Right atrium auricular region (tissue), 2 donors: ENCODE measurements around the gene PYGO2. TPM values are rescaled to one million over a fixed set of nuclear protein-coding genes. Genes with fewer than 3 reads are reported as not detected.

Experiments used
- DNase-seq: peaks from one replicate; pipeline ENCODE4 v3.0.0-alpha.2; 2019; ENCODE audit warnings: low spot score
- H3K27ac ChIP-seq, 2 donors: fragments of 200-600 bp; sonication (generic); 1 replicate in 1 of 2; 2 replicates in 1 of 2; pipeline ENCODE4 v1.5.1; 2016 to 2019
- H3K27me3 ChIP-seq, 2 donors: fragments of 200-600 bp; sonication (generic); one replicate each; pipeline versions ENCODE4 v1.5.1 to v1.6.0; 2017 to 2019
- H3K36me3 ChIP-seq: fragments of 200-600 bp; sonication (generic); one replicate; pipeline ENCODE4 v1.5.1; 2016
- H3K4me1 ChIP-seq, 2 donors: fragments of 200-600 bp; sonication (generic); one replicate each; pipeline versions ENCODE4 v1.5.1 to v1.6.0; 2017 to 2019
- H3K4me3 ChIP-seq, 2 donors: fragments of 200-600 bp; sonication (generic); 1 replicate in 1 of 2; 2 replicates in 1 of 2; pipeline ENCODE4 v1.5.1; 2017 to 2019; ENCODE audit warnings: mild to moderate bottlenecking in 1 of 2, moderate library complexity in 1 of 2
- H3K9me3 ChIP-seq, 2 donors: fragments of 200-600 bp; sonication (generic); one replicate each; pipeline ENCODE4 v1.5.1; 2019
- CTCF ChIP-seq, 2 donors: fragments of 200-600 bp; sonication (generic); IDR thresholded peaks; one replicate each; pipeline ENCODE4 v1.5.1; 2019; ENCODE audit warnings: antibody characterized with exemption in 2 of 2
- total RNA-seq, 2 donors: library from RNA; depleted of rRNA; stranded (reverse); fragments of >200 nt; gene quantifications; one replicate each; pipeline ENCODE4 v1.1.0, GENCODE V29; 2016

The PYGO2 gene
- total RNA-seq, 2 donors from 2014 or later = 13.9 to 18.4 TPM

GRCh38 chr1:154964359-154964758, 2.8 kb upstream of the PYGO2 start:
- DNase-seq = no peak
- Histone ChIP-seq H3K9me3 (no peaks in the 10 kb centered on the region), H3K4me1 (peaks cover 0 to 44% of the 10 kb centered on the region in 2 donors), H3K27ac (no peak overlapping the region), H3K27me3 (no peaks in the 10 kb centered on the region), H3K4me3 (no peak overlapping the region), H3K36me3 (peaks cover 63% of the 10 kb centered on the region)
- TF ChIP-seq CTCF (IDR thresholded peaks at IDR 0.05) = no peak

- no peak overlapping the region for H3K27ac ChIP-seq
- H3K4me1 ChIP-seq = peaks cover 0 to 37% of the 10 kb centered on the region in 2 donors
- no peaks in the 10 kb centered on the region for H3K9me3 ChIP-seq
- H3K27me3 ChIP-seq = no peaks in the 10 kb centered on the region
- H3K4me3 ChIP-seq = no peak overlapping the region
- no peak for DNase-seq
- TF ChIP-seq CTCF (IDR thresholded peaks at IDR 0.05) = no peak
- H3K36me3 ChIP-seq = peaks cover 70% of the 10 kb centered on the region
Observed at GRCh38 chr1:154963643-154964042, 2.1 kb upstream of the PYGO2 start.

- Histone ChIP-seq H3K9me3 (no peaks in the 10 kb centered on the region), H3K4me1 (peaks cover 0 to 29% of the 10 kb centered on the region in 2 donors), H3K27me3 (no peaks in the 10 kb centered on the region), H3K36me3 (peaks cover 68% of the 10 kb centered on the region), H3K27ac (peak overlapping the region in 1 of 2 donors; percentile 97), H3K4me3 (peak overlapping the region in 1 of 2 donors; percentile 81)
- DNase-seq = no peak
- no peak for TF ChIP-seq CTCF (IDR thresholded peaks at IDR 0.05)
Observed at GRCh38 chr1:154962795-154963330, 1.3 kb upstream of the PYGO2 start.

- Histone ChIP-seq H3K27me3 (no peaks in the 10 kb centered on the region), H3K36me3 (peaks cover 61% of the 10 kb centered on the region), H3K4me1 (peaks cover 0 to 25% of the 10 kb centered on the region in 2 donors), H3K27ac (peak overlapping the region; percentile 97 to 98), H3K9me3 (no peaks in the 10 kb centered on the region), H3K4me3 (peak overlapping the region; percentile 81 to 94)
- DNase-seq = no peak
- peak in 1 of 2 donors; percentile 8 for TF ChIP-seq CTCF (IDR thresholded peaks at IDR 0.05)
Observed at GRCh38 chr1:154962156-154962749, 671 bp upstream of the PYGO2 start.

GRCh38 chr1:154960446-154961136, 991 bp downstream of the PYGO2 start:
- H3K36me3 ChIP-seq = peaks cover 45% of the 10 kb centered on the region
- H3K9me3 ChIP-seq = no peaks in the 10 kb centered on the region
- peak overlapping the region; percentile 97 to 98 for H3K27ac ChIP-seq
- peak overlapping the region; percentile 81 to 94 for H3K4me3 ChIP-seq
- no peak for DNase-seq
- no peaks in the 10 kb centered on the region for H3K27me3 ChIP-seq
- H3K4me1 ChIP-seq = peaks cover 0 to 34% of the 10 kb centered on the region in 2 donors
- no peak for TF ChIP-seq CTCF (IDR thresholded peaks at IDR 0.05)
